ENCODE measurements around the gene CLCF1.
"Not testable (repeated sequence)": the region's sequence is repeated elsewhere in the genome, so short reads cannot be mapped to it uniquely, and the experiment has no call there.

Gene CLCF1

DNA sequence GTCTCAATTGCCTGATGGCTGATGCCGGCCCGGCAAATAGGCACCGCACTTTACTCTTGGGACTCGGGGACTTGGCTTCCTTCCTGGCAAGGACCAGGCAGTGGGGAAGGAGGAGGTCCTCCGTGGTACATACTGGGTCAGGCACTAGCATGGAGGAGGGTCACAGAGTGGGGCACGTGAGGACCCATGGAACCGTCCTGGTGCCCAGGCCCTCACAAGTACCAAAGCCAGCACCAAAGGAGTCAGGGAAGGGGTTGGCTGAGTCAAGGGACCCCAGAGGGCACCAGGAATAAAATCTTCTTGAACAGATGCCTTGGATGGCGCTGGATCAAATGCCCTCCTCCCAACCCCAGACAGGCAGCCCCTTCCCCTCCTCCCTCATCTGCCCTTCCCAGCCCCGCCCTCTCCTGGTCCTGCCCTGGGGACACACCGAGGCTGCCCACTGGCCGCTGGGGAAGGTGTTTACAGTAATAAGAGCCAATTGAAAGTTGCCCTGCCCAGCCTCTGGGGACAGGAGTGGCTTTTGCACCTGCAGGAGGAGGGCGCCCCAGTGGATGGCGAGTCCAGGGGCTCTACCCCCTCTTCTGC is 36.5 kb upstream of the CLCF1 start:
- no peak overlapping the region for H3K4me3 ChIP-seq (ENCODE audit: low read depth, low read length)
- DNase-seq (ENCODE audit: low read depth): no peak

DNA sequence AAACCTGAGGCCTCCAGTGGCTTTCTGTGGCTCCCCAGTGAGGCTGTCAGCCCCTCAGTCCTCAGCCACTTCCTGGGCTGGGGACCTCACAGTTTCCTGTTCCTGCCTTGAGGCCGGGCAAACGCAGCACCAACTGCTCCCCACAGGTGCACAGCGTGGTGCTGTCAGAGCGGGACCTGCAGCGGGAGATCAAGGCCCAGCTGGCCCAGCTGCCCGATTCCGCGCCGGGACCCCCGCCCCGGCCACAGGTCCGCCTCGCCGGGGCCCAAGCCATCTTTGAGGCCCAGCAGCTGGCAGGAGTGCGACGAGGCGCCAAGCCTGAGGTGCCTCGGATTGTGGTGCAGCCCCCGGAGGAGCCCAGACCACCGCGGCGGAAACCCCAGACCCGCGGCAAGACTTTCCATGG is 35.9 kb upstream of the CLCF1 start:
- no peak for DNase-seq (ENCODE audit: low read depth)
- no peak overlapping the region for H3K4me3 ChIP-seq (ENCODE audit: low read depth, low read length)

DNA sequence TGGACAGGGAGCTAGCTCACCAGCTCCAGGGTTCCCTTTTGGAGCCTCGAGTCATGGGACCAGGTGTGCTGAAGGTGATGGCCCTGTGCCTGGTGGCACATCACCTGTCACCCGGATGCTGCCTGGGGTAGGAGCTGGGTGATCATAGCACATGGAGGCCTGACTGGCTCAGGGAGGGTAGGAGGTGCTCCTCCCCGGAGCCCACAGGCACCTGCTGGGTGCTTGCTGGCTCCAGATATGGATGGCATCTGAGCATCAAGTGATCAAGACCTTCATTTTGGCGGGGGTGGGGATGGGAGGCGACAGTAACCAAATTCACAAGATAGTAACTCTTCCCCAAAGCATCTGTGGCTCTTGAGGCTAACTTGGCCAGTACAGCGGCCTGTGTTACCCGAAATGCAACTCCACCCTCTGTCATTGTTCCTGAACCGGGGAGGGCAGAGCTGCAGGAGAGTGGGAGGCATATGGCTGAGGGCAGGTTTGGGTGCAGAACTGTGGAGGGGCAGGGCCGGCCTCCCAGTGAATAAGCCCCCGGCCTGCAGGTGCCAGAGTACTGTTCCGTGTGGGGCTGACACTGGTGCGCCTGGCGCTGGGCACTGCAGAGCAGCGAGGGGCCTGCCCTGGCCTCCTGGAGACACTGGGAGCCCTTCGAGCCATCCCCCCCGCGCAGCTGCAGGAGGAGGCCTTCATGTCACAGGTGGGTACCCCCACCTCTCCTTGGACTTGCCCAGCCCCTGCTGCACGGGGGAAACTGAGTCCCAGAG is 35.2 kb upstream of the CLCF1 start:
- no peak overlapping the region for H3K4me3 ChIP-seq (ENCODE audit: low read depth, low read length)
- DNase-seq (ENCODE audit: low read depth): no peak

DNA sequence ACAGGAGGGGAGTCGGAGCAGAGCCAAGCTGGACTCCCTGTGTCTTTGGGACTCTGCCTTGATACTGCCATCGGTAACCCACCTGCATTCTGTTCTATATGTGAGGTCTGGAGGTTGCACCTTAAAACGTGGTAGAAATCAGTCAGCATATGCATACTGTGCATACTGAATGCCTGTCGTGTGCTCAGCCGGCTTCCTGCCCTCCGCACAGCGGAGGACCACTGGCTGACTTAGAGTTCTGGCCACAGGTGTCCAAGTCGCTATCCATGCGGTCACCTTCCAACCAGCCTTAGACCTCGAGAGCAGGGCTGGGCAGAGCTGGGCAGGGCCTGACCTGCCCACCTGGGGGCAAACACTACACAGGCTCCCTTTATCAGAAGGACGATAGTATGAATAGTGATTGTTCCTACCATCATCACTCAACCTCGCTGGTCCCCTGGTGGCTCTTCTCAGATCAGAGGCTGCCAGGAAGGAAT is 34.3 kb upstream of the CLCF1 start:
- no peak overlapping the region for H3K4me3 ChIP-seq (ENCODE audit: low read depth, low read length)
- no peak for DNase-seq (ENCODE audit: low read depth)

DNA sequence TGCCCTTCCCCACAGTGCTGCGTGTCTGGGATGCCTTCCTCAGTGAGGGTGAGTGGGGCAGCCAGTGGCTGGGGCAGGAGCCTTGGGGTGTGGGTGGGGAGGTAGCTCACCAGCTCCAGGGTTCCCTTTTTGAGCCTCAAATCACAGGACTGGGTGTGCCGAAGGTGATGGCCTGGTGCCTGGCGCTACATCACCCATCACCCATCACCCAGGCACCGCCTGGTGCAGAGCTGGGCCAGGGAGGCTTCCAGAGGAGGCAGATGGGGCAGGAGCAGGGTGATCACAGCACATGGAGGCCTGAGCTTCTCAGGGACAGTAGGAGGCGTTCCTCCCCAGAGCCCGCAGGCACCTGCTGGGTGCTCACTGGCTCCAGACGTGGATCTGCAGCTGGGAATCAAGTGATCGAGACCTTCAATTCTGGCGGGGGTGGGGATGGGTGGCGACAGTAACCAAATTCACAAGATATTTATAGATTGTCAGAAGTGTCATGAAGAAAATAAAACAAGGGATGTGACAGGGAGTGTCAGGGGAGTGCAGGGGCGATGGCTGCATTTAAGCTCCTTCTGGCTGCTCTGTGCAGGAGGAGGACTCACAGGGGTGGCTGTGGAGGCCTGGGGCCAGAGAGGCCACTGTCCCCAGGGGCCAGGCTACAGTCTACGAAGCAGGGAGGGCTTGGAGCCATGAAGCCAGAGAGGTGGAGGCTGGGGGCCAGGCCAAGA is 33.7 kb upstream of the CLCF1 start:
- DNase-seq (ENCODE audit: low read depth): no peak

DNA sequence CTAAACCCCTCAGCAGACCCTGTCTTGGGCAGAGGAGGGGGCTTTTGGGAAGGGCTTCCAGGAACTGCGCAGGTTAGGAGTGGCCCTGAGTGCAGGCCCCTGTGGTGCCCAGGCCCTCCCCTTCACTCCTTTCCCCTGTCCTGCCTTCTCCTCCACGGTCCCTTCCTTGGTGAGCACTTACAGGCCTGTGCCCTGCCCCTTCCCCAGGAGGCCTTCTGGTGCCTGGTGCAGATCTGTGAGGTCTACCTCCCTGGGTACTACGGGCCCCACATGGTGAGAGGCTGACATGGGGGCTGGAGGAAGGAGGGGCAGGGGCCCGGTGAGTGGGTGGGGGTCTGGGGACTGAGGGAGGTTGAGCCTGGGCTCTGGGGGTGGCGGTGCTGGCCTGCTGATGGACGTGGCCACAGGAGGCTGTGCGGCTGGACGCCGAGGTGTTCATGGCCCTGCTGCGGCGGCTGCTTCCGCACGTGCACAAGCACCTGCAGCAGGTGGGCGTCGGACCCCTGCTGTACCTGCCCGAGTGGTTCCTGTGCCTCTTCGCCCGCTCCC is 33.1 kb upstream of the CLCF1 start:
- no peak for DNase-seq (ENCODE audit: low read depth)
- H3K4me3 ChIP-seq (ENCODE audit: low read depth, low read length): no peak overlapping the region

More for the DNA sequence above, 33.7 kb upstream of the CLCF1 start:
- no peak overlapping the region for H3K4me3 ChIP-seq (ENCODE audit: low read depth, low read length)

DNA sequence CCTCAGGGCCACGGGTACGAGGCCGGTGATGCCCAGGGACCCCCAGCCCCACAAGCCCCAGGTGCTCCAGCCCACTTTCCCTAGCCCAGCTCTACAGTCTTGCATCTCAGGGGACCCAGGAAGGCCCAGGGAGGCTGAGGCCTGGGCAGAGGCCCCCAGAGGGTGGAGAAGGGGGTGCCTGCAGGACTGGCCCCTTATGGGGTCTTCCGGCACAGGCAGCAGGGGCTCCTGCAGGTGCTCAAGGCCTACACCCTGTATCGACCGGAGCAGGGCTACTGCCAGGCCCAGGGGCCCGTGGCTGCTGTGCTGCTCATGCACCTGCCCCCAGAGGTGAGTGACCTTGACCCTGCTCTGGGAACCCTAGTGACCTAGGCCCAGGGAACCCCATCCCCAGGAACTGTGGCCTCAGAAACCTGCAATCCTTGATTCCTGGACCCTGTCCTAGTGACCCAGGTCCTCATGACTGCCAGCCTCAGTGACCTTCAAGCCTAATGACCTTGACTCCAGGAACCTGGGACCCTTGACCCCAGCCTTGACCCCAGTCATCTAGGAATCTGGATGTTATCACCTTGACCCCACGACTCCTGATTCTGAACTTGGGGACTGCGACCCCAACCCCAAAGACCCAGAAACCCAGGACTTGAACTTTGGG is 32.4 kb upstream of the CLCF1 start:
- no peak overlapping the region for H3K4me3 ChIP-seq (ENCODE audit: low read depth, low read length)
- no peak for DNase-seq (ENCODE audit: low read depth)

DNA sequence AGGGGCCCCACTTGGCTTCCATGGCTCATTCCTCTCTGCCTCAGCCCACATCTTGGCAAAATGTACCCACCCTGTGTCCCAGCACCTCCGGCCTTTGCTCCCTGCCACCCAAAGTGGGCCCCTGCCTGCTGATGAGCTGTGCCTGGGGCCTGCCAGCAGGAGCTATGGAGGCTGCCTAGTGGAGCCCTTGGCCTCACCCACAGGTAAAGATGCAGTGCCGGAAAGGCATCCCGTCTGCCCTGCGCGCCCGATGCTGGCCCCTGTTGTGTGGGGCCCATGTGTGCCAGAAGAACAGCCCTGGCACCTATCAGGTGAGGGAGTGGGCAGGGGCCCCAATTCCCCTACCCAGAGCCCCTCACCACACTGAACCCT is 31.8 kb upstream of the CLCF1 start:
- H3K4me3 ChIP-seq (ENCODE audit: low read depth, low read length): no peak overlapping the region
- no peak for DNase-seq (ENCODE audit: low read depth)

DNA sequence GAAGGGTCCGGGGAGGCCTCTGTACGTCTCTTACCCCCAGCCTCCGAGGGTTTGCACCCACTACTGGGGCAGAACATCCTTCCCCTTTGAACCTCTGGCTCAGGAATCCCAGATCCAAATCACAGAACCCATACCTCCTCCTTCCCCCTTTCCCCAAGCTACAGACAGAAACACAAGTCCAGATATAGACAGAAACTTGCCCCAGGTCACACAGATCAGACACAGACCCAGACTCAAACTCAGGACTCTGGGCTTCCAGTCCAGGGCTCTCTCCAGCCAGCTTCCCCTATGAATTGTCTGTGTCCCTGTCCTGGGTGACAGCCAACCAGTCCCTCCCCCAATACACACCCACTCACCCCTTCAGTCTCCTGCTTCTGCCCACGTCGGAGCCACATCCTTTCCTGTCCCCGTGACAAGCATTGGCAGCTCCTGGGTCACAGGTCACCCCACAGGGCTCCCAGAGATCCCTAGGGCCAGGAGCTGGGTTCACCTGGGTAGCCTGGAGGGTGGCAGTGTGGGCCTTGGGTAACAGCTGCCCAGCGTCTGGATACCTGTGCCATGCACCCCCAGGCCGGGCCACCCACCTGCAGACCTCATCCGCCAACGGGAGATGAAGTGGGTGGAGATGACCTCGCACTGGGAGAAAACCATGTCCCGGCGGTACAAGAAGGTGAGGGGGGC is 31.3 kb upstream of the CLCF1 start:
- no peak for DNase-seq (ENCODE audit: low read depth)
- H3K4me3 ChIP-seq (ENCODE audit: low read depth, low read length): no peak overlapping the region

DNA sequence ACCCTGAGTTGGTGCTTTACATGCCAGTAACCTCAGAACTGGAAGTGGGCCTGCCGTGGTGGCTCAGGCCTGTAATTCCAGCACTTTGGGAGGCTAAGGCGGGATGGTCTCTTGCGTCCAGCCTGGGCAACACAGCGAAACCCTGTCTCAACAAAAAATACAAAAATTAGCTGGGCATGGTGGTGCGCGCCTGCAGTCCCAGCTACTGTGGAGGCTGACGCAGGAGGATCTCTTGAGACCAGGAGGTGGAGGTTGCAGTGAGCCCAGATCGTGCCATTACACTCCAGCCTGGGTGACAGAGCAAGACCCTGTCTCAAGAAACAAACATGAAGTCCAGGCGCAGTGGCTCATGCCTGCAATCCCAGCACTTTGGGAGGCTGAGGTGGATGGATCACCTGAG is 29.7 kb upstream of the CLCF1 start:
- DNase-seq (ENCODE audit: low read depth); H3K4me3 ChIP-seq (ENCODE audit: low read depth, low read length): not testable (repeated sequence)

DNA sequence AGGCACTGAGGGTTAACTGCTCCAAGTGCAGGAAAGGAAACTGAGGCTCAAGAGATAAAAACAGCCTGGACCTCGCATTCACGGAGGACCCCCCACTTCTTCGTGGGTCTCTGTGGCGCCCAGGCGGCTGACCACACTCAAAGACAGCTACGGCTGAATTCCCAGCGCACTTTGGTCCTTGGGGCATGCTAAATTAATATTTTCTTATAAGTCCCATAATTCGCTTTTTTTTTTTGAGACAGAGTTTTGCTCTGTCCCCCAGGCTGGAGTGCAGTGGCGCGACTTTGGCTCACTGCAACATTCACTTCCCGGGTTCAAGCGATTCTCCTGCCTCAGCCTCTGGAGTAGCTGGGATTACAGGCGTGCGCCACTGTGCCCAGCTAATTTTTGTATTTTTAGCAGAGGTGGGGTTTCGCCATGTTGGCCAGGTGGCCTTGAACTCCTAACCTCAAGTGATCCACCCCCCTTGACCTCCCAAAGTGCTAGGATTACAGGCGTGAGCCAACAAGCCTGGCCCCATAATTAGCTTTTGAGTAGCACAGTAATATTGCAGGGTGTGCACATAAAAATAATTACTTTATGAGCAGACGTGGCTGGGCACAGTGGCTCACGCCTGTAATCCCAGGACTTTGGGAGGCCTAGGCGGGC is 28.9 kb upstream of the CLCF1 start:
- not testable (repeated sequence) for DNase-seq (ENCODE audit: low read depth)
- peak overlapping the region; percentile 39 for H3K4me3 ChIP-seq (ENCODE audit: low read depth, low read length)

DNA sequence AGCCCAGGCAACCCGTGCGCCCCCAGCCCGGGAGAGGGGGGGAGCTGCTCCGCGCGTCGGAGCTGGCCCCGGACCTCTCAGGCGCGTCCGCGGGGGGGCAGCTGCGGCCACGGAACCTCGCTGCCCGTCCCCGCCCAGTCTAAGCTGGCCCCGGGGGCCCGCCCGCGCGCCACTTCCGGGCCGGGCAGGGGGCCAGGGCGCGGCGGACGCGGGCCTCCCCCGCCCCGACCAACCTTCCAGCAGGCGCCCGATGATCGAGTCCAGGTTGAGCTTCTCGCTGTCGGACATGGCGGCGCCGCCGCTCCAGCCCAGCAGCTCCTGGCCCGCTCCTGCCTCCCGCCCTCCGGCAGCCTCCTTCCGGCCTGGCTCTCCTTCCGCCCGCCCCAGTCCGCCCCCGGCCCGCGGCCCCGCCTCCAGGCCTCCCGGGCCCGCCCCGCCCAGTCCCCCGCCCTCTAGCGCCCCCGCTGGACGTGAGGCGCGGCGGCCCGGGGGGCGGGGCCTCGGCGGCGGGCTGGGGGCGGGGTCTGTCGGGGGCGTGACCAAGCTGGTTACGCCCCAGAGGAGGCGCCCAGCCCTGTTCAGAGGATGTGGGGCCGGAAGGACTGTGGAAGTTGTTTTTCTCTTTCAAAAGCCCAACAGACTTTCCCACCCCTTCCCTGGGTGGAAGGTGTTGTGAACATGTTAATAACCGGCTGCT is 28.2 kb upstream of the CLCF1 start, which contains the start of gene PPP1CA:
Gene PPP1CA (minus strand): TSS at position 364 of the 697 bp plus-strand sequence. CDS start 76 bp downstream, at position 288.
- peak; percentile 56 for DNase-seq (ENCODE audit: low read depth)
- peak within 1 kb of the TSS; percentile 98 for H3K4me3 ChIP-seq (ENCODE audit: low read depth, low read length)

DNA sequence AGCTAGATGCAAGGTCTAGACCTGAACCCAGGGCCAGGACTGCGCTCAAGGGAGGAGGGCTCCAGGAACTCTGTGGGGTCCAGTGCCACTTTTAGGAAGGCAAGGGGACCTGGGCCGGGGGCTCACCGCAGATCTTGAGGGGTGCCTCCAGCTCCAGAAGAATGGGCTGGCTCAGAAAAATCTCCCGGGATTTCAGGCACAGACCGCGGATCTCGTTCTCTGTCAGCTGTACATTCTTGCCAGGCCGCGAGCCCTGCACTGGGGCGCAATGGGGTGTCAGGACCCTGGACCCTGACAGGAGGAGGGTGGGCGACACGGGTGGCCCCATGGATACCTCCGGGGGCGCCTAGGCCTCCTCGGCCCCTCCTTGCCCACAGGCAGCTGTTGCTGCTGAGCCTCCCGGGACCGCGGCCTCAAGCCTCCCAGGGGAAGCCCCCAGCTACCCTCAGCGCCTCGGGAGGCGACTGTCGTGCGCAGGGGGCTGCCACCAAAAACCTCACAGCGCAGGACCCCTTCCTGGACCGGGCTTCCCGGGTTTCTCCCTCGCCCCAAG is 27.6 kb upstream of the CLCF1 start:
- no peak for DNase-seq (ENCODE audit: low read depth)
- H3K4me3 ChIP-seq (ENCODE audit: low read depth, low read length): peak overlapping the region; percentile 98

DNA sequence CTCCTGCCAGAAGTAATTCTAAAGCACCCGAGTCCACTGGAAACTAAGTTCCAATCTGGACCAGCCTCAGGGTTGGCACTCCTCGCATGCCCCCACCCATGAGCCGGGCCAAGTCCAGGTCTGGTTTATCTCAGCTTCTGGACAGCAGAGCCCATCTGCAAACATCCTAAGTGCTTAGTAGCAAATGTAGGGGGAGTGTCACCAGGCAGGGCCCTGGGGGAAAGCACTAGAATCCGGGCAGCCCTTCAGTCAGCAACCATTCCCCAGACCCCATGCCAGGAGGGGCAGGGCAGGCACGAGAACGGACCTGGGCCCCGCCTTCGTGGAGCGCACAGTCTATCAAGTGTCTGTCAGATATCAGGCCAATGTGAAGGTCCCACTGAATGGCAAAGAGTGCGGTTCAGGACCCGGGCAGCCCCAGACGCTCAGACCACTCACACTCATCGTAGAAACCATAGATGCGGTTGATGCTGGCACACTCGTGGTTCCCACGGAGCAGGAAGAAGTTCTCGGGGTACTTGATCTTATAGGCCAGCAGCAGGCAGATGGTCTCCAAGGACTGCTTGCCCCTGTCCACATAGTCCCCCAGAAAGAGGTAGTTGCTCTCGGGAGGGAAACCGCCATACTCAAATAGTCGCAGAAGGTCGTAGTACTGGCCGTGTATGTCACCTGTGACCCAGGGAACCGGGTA is 27.0 kb upstream of the CLCF1 start:
- peak overlapping the region; percentile 98 for H3K4me3 ChIP-seq (ENCODE audit: low read depth, low read length)
- DNase-seq (ENCODE audit: low read depth): no peak

DNA sequence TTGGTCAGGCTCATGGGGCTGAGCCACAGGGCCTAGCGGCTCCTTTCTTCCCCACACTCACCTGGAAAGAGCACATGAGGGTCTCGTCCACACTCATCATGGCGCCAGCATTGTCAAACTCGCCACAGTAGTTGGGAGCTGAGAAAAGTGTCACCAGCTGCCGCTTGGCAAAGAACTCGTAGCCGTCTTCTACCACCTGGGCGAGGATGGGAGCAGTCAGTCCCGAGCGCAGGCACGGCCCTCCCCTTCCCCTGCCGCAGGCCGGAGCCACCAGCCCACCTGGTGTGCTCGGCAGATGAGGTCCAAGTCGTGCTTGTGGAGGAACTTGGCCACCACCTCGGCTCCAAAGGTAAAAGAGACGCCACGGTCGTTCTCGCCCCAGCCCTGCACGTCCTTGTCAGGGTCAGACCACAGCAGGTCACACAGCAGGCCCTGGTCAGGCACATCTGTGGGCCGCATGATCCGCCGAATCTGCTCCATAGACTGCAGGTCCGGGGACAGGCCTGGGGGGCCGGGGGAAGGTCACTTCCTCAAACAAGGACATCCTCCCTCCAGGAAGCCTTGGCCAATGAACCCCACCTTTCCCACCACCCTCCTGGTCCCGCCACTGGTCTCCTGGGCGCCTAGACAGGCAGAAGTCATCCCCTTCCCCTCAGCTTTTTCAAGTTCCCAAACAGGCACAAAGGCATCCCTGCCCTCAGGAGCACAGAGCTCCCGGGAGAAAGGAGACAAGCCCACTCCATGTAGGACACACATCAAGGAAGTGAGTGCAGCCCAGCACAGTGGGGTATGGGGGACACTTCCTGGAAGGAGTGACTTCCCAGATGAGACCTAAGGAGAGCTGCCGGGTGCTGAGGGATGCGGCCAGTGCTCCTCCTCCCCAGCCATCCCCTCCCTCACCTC is 25.5 kb upstream of the CLCF1 start:
- H3K4me3 ChIP-seq (ENCODE audit: low read depth, low read length): no peak overlapping the region
- no peak for DNase-seq (ENCODE audit: low read depth)

DNA sequence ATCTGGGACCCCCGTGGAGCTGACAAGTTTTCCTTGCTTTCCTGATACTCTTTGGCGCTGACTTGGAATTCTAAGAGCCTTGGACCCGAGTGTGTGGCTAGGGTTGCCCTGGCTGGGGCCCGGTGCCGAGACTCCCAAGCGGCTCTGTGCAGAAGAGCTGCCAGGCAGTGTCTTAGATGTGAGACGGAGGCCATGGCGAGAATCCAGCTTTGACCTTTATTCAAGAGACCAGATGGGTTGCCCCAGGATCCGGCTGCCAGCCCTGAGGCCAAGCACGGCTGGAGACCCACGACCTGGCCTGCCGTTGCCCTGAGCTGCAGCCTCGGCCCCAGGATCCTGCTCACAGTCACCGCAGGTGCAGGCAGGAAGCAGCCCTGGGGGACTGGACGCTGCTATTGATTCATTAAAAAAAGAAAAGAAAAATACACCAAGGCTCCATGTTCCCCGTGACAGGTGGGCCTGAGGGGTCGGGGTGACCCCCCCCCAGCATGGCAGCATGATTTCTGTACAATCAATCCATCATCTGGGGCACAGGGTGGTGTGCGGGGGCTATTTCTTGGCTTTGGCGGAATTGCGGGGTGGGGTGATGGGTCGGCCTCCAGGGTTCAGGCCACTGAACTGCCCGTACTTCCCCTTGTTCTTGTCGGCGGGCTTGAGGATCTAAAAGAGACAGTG is 24.7 kb upstream of the CLCF1 start:
- no peak overlapping the region for H3K4me3 ChIP-seq (ENCODE audit: low read depth, low read length)
- DNase-seq (ENCODE audit: low read depth): no peak
